ENCODE results near the gene IFNLR1.
A peak's percentile ranks its signal among the peaks of the same experiment; 100 is the strongest.

IFNLR1 gene

DNA sequence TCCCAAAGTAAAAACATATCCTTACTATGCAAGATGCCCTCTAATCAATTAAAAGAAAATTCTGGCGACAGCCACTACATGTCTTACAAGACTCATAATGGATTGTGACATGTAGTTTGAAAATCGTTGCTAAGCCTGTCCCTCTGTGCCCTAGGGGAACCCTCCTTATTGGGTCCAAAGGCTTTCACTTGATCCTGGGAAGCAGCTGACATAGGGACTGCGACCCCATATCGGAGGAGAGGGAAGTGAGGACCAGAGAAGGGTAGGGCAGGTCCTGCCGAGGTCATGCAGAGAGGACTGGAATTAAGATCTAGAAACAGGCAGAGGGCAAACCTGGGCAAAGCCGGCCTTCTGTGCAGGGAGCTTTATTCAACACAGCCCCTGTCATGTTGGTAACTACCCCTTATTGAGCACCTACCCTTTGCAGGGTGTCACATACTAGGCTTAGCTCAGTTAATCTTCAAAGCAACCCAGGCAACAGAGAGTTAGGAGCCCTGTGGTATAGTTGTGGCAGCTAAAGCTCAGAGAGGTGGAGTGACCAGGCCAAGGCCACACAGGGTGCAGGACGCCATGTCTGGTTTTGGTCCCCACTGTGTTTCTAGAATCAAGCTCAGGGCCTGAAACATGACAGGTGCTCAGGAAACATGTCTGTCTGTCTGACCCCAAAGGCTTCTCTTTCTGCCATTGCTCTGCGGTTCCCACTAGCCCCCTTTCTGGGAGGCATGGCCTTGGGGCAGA is 18.4 kb upstream of the IFNLR1 start:
- no peak for DNase-seq

- DNase-seq, result no peak
Observed at GRCh38 chr1:24204116-24204515, 17.0 kb upstream of the IFNLR1 start.

GRCh38 chr1:24203404-24203803 is 16.3 kb upstream of the IFNLR1 start:
- DNase-seq, result no peak

- no peak for DNase-seq
Observed at GRCh38 chr1:24202987-24203386, 15.9 kb upstream of the IFNLR1 start.

- no peak for DNase-seq
Observed at GRCh38 chr1:24202556-24202955, 15.5 kb upstream of the IFNLR1 start.

- peak; percentile 48 for DNase-seq
Observed at GRCh38 chr1:24201941-24202440, 14.9 kb upstream of the IFNLR1 start.

GRCh38 chr1:24199291-24199900 is 12.3 kb upstream of the IFNLR1 start:
- peak; percentile 73 for DNase-seq

DNA sequence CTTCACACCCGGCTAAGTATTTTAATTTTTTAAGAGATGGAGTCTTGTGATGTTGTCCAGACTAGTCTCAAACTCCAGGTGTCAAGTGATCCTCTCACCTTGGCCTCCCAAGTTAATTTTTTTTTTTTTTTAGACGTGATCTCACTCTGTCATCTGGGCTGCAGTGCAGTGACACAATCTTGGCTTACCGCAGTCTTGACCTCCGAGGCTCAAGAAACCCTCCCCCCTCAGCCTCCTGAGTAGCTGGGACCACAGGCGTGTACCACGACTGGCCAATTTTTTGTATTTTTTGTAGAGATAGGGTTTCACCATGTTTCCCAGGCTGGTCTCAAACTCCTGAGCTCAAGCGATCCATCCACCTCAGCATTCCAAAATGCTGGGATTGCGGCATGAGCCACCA is 11.7 kb upstream of the IFNLR1 start:
- DNase-seq, result no peak

DNA sequence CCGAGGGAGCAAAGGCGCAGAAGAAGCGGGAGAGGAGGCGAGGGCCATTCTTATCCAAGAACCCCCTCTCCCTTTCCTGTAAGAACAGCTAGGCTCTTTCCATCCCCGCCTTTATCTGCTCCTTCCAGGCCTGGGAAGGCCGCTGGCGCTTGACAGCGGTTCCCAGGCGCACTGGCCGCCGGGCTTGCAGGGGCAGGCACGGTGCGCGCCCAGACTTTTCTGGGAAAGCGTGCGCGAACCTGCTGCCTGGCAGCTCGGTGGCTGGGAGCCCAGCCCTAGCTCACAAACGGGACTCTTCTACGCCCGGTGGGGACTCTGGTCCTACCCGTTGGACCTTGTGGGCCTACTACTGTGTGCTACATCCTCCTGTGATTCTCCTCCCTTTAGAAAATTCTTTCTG is 8.8 kb upstream of the IFNLR1 start:
- DNase-seq, result no peak

GRCh38 chr1:24195136-24195535 is 8.0 kb upstream of the IFNLR1 start:
- peak; percentile 44 for DNase-seq

GRCh38 chr1:24193046-24193445 is 6.0 kb upstream of the IFNLR1 start:
- DNase-seq, result no peak

DNA sequence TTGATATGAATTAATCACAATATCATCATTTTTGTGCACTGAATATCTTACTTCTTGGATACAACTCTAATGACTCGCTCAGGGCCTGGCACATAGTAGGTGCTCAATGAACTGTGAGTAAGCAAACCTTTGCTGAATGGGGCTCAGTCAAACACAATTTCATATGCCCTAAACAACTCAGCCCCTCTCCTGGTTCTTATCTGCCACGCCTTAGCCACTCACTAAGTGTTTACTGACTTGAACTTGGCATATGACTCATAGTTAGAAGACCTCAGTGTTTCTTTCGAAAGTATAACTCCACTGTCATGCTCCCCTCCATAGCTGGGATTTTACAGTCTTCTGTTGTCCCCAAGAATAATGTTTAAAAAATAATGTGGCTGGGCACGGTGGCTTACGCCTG is 4.8 kb upstream of the IFNLR1 start:
- peak; percentile 88 for DNase-seq

GRCh38 chr1:24190983-24191461 is 3.9 kb upstream of the IFNLR1 start:
- DNase-seq, result no peak

DNA sequence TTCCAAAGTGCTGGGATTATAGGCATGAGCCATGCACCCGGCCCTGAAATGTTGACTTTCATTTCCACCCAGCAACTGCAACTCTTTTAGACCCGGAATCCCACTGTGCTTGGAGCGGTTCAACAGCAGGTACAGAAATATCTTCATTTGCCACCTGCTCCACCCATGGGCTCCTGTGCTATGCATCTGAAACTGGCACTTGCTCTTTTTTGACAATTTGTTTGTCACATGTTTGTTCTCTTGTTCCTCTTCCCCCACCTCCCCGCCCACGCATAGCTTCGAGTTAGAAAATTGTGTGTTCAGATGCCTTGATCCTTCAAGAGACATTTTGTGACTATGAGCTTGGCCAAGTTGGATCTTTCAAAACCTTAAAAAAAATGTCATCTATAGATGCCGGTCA is 2.4 kb upstream of the IFNLR1 start:
- DNase-seq, result peak; percentile 25

- no peak for DNase-seq
Observed at GRCh38 chr1:24186711-24186992, 437 bp downstream of the IFNLR1 start.

DNA sequence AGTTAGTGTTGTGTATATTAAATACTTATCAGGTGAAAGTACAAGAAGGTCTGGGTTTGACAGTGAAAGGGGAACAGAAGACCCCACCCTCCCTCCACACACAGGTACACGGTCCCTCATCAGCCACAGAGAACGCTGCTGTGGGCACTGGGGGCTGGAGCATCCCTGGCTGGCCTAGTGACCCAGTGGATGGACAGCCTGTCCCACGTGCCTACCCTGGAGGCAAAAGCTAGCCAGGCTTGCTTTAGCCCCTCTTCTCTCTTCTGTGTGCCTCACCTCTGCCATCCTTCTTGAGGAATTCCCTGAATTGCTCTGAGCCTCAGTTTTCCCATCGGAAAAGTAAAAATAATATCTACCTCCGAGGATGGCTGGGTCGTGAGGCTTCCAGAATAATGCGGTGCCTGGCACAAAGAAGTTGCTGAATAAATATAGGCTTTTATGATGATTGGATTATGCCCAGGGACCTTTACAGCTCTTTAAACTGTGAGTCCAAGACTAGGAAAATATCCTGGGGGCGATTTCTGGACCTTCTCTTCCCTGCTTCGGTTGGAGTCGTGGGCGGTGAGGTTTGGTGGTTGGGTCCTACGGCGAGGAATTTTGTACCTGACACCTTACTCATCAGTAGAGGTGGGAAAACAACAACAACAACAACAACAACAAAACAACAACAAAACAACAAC is 918 bp downstream of the IFNLR1 start:
- DNase-seq, result no peak

DNA sequence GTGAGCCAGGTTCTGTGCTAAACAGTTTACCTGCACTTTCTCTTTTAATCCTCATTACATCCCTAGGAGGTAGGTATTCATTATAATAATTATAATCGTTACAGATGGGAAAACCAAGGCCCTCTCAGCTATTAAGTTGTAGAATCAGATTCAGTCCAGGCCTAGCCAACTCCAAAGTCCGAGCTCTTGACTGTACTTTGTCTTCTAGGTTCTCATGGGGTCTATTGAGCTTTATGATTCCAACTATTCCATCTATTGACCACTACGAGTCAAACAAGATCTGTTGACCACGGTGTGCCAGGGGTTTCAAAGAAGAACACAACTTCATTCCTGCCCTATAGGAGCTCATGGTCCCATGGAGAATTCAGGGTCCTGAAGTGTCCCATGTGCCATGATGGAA is 2.0 kb downstream of the IFNLR1 start:
- no peak for DNase-seq

- no peak for DNase-seq
Observed at GRCh38 chr1:24182061-24182460, 5.0 kb downstream of the IFNLR1 start.

GRCh38 chr1:24181619-24182018 is 5.5 kb downstream of the IFNLR1 start:
- DNase-seq, result no peak

- DNase-seq, result no peak
Observed at GRCh38 chr1:24180676-24181075, 6.4 kb downstream of the IFNLR1 start.

DNA sequence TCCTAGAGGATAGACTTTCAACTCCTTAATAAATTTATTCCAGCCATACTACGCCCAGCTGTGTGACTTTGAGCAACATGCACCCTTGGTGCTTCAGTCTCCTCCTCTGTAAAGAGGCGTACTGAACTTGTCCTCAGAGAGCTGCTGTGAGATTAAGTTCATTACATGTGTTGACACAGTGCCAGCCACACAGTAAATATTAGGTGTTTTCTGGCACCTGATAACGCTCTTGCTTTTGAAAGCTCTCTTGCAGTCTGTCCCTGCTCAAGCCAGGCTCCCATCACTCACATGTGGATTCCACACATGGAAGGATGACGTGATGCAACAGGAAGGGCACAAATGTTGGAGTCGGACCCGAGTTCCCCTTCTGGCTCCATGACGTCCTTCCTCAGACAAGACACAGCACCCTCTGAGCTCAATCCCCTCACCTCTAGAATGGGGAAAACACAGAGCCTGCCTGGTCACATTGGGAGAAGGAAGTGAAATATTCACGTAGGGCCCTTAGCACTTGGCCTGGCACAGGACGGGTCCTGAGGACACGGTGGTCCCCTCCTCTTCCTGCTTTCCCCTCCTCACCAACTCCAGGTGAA is 7.7 kb downstream of the IFNLR1 start:
- DNase-seq, result no peak

DNA sequence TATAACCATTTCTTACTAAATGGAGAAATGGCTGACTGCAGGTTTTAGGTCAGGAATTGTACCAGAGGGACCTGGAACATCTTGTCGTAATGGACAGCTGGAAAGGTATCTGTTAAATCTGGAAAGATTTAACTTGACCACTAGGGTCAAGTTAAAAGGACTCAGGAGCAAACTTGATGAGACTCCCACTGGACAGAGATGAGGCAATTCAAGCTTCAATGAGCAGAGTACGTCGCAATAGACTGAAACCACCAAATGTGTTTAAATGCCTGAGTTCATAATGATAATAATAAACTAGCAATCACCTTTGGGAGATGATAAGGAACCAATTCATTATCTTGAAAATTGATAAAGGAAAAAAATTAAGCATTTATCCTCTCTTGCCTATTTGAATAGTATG is 8.7 kb downstream of the IFNLR1 start:
- DNase-seq, result no peak

- no peak for DNase-seq
Observed at GRCh38 chr1:24177161-24177560, 9.9 kb downstream of the IFNLR1 start.
